ENCODE data around the gene ARL3.

GRCh38 chr10:102669206-102670064 lies 44.8 kb downstream of the ARL3 start:
- no peak for TF ChIP-seq YY1 (IDR thresholded peaks at IDR 0.05; ENCODE audit: insufficient read depth, insufficient read length)
- no peak for TF ChIP-seq ZNF274 (IDR thresholded peaks at IDR 0.05; ENCODE audit: low read depth, low read length)

All from NT2/D1 (cell line).